ENCODE results near the gene MACROH2A2. TPM values are rescaled to one million over a fixed set of nuclear protein-coding genes. Genes with fewer than 3 reads are reported as not detected.

The MACROH2A2 gene
- total RNA-seq, 2 donors from 2014 or later, result 2.7 to 4.9 TPM

DNA sequence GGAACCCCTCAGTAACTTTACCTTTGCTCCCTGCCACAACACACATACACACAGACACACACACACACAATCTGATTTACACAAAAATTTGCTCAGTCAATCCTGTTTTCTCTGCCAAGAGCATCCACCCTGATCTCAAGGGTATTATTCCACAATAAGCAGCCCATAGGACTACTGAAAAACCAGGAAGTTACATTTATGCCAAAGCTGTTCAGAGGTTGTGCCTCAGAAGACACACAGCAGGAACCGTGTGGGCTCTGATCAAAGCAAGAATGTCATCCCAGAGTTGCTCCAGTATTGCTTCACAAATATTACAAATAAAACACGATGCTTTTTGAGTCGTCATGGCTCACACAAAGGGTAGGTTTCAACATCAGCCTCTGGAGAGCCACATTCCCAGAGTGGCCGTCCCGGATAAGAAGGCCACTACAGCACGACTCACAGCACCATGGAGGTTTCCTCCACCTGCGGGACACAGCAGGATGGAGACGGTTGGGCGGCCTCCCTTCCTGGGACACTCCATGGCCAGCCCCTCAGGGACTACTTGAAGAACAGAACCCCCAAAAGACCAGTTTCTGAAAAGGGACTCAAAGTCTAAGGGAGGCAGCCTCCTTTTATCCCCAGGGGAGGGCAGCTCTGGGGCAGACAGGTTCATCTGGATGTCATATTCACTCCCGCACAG lies 78.4 kb downstream of the MACROH2A2 start:
- ATAC-seq (no peak), DNase-seq (no peak)
- no peaks in the 10 kb centered on the region for H3K9me3 ChIP-seq (ENCODE audit: control insufficient read depth, low read length, poor library complexity, severe bottlenecking)
- no peak overlapping the region for H3K4me3 Mint-ChIP-seq
- no peak overlapping the region for H3K27ac Mint-ChIP-seq
- H3K4me1 Mint-ChIP-seq, result peaks cover 9% of the 10 kb centered on the region
- no peaks in the 10 kb centered on the region for H3K27me3 Mint-ChIP-seq
- H3K36me3 Mint-ChIP-seq (ENCODE audit: low read depth), result peaks cover 2% of the 10 kb centered on the region

GRCh38 chr10:70131560-70131937 lies 78.9 kb downstream of the MACROH2A2 start:
- H3K4me1 Mint-ChIP-seq, result peaks cover 9% of the 10 kb centered on the region
- peak overlapping the region; percentile 90 for H3K4me3 Mint-ChIP-seq
- H3K27me3 Mint-ChIP-seq, result no peaks in the 10 kb centered on the region
- no peak overlapping the region for H3K27ac Mint-ChIP-seq
- peaks cover 2% of the 10 kb centered on the region for H3K36me3 Mint-ChIP-seq (ENCODE audit: low read depth)
- no peak for DNase-seq
- ATAC-seq, result no peak
- H3K9me3 ChIP-seq (ENCODE audit: control insufficient read depth, low read length, poor library complexity, severe bottlenecking), result no peaks in the 10 kb centered on the region

DNA sequence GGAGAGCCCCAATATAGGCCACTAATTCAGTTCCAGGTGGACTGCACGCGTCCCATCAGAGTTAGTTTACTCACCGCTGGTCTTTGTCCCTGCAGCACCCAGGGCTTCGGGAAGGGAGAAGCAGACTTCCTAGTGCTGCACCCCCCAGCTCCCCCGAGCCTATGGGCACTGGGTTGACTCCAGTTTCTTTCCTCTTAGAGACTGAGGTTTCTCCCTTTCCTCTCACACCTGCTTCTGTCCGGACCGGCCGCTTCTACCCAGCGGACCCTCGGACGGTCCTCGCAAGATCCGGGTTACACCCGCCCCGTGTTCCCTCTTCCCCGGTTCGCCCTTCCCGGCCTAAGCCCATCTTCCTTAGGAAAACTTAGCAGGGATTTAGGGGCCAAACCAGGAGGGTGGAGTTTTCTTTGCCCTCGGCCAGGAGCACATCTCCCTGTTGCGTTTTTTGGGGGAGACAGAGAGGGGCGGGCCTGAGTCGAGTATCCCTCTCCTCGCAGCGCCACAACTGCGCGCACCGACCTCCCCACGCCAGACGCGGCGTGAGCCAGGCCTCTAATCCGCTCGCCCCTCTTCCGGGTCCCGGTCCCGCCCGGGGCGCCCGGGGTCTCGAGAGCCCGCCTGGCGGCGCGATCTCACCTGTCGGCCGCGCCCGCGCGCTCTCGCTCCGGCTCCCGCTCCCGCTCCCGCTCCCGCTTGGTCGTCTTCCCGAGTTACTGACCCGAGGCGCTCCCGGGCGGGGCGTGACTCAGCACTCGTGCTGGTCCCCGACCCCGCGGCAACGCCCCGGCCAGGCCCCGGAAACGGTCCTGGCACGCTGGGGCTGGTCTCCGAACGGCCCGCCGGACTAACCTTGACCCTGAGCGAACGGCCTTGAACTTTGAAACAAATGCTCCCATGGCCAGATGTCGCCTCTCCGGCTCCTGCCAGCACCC lies 79.7 kb downstream of the MACROH2A2 start, which contains the start of gene AIFM2:
Gene AIFM2, minus strand, starts transcription at position 728 of the 932 bp plus-strand sequence. CDS start 8,741 bp downstream, outside the sequence.
- peaks cover 9% of the 10 kb centered on the region for H3K4me1 Mint-ChIP-seq
- peak in 2 of 3 donors; percentile 15 to 23 for DNase-seq
- no peaks in the 10 kb centered on the region for H3K9me3 ChIP-seq (ENCODE audit: control insufficient read depth, low read length, poor library complexity, severe bottlenecking)
- peak within 1 kb of the TSS; percentile 90 for H3K4me3 Mint-ChIP-seq
- H3K27me3 Mint-ChIP-seq, result no peaks in the 10 kb centered on the region
- peak; percentile 72 for ATAC-seq
- peaks cover 5% of the 10 kb centered on the region for H3K36me3 Mint-ChIP-seq (ENCODE audit: low read depth)
- peak within 1 kb of the TSS; percentile 86 for H3K27ac Mint-ChIP-seq

- Mint-ChIP-seq H3K4me1 (peaks cover 9% of the 10 kb centered on the region), H3K27ac (no peak overlapping the region), H3K4me3 (no peak overlapping the region), H3K36me3 (ENCODE audit: low read depth) (peaks cover 5% of the 10 kb centered on the region), H3K27me3 (no peaks in the 10 kb centered on the region)
- ATAC-seq (no peak), DNase-seq (no peak)
- no peaks in the 10 kb centered on the region for H3K9me3 ChIP-seq (ENCODE audit: control insufficient read depth, low read length, poor library complexity, severe bottlenecking)
Measured at GRCh38 chr10:70135046-70135445, 82.4 kb downstream of the MACROH2A2 start.

DNA sequence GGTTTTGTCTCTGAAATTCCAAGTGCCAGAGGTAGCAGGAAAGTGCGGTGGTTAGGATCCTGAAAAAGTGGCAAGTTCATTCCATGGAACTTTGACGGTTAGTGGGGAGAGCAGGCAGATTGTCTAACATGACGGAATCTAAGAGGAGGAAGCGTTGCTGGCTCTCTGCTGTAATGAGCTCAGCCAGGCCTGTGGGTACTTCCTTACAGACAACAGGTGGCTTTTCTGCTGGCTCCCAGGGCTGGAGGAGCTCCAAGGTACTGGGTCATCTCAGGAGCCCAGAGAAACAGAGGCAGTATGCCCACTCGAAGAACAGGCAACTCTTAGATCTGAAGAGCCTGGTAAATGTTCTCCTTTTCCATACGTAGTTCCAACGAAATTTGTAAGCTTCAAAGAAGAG lies 83.0 kb downstream of the MACROH2A2 start:
- no peak for DNase-seq
- ATAC-seq, result no peak
- peaks cover 5% of the 10 kb centered on the region for H3K36me3 Mint-ChIP-seq (ENCODE audit: low read depth)
- H3K9me3 ChIP-seq (ENCODE audit: control insufficient read depth, low read length, poor library complexity, severe bottlenecking), result no peaks in the 10 kb centered on the region
- H3K4me1 Mint-ChIP-seq, result peaks cover 6% of the 10 kb centered on the region
- H3K4me3 Mint-ChIP-seq, result no peak overlapping the region
- no peak overlapping the region for H3K27ac Mint-ChIP-seq
- H3K27me3 Mint-ChIP-seq, result no peaks in the 10 kb centered on the region

GRCh38 chr10:70137135-70137534 lies 84.5 kb downstream of the MACROH2A2 start:
- no peaks in the 10 kb centered on the region for H3K9me3 ChIP-seq (ENCODE audit: control insufficient read depth, low read length, poor library complexity, severe bottlenecking)
- Mint-ChIP-seq H3K27me3 (no peaks in the 10 kb centered on the region), H3K27ac (peak overlapping the region; percentile 74), H3K4me3 (no peak overlapping the region), H3K36me3 (ENCODE audit: low read depth) (peaks cover 5% of the 10 kb centered on the region), H3K4me1 (peaks cover 5% of the 10 kb centered on the region)
- DNase-seq (no peak), ATAC-seq (no peak)

DNA sequence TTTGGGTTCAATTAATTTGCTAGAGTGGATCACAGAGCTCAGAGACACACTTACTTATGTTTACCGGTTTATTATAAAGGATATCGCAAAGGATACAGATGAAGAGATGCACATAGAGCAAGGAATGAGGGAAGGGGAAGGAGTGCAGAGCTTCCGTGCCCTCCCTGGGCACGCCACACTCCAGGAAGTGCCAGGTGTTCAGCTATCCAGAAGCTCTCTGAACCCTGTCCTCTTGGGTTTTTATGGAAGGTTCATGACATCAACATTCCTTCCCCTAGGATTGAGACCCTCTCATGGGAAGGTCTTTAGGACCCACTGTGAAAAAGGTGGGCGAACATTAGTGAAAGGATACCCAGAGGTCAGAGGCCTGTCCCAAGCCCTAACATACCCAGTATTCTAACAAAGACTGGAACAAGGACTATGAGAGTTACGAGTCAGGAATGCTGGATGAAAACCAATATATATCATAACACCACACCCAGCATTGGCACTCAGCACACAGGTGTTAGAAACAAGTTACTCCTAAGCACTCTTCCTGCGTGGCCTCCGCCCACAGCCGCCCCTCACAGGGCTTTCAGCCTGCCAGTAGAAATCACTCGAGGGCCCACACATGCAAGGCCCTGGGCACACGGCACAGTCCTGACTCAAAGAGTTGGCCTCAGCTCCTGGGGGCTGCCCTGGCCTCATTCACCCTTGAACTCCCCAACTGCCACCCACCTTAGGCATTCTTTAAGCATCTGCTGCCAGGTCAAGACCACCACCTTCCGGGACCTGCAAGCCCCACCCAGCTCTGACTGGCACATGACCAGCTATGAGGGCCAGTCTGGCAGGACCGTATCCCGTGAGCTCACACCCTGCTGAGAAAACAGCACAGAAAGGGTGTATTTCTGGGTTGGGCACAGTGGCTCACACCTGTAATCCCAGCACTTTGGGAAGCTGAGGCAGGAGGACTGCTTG lies 85.6 kb downstream of the MACROH2A2 start:
- peaks cover 7% of the 10 kb centered on the region for H3K4me1 Mint-ChIP-seq
- no peaks in the 10 kb centered on the region for H3K9me3 ChIP-seq (ENCODE audit: control insufficient read depth, low read length, poor library complexity, severe bottlenecking)
- no peak overlapping the region for H3K4me3 Mint-ChIP-seq
- peaks cover 5% of the 10 kb centered on the region for H3K36me3 Mint-ChIP-seq (ENCODE audit: low read depth)
- H3K27me3 Mint-ChIP-seq, result no peaks in the 10 kb centered on the region
- H3K27ac Mint-ChIP-seq, result no peak overlapping the region
- ATAC-seq, result no peak
- DNase-seq, result no peak

GRCh38 chr10:70139151-70139996 lies 86.7 kb downstream of the MACROH2A2 start:
- Mint-ChIP-seq H3K36me3 (ENCODE audit: low read depth) (peaks cover 5% of the 10 kb centered on the region), H3K27ac (peak overlapping the region; percentile 24), H3K27me3 (no peaks in the 10 kb centered on the region), H3K4me1 (peaks cover 15% of the 10 kb centered on the region), H3K4me3 (no peak overlapping the region)
- no peaks in the 10 kb centered on the region for H3K9me3 ChIP-seq (ENCODE audit: control insufficient read depth, low read length, poor library complexity, severe bottlenecking)
- DNase-seq (no peak), ATAC-seq (no peak)

DNA sequence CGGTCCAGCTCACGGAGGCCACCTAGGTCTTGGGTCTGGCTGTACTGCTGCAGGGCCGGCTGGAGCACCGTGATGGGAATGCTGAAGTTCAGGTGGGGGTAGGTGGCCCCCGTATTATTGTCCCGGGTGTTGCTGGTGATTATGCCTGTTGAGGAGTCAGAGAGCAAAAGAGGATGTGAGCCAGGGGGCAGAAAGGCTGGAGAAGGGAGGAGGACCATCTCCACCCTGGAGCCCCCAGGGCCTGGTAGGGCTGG lies 87.3 kb downstream of the MACROH2A2 start:
- Mint-ChIP-seq H3K4me1 (peaks cover 18% of the 10 kb centered on the region), H3K4me3 (no peak overlapping the region), H3K36me3 (ENCODE audit: low read depth) (peaks cover 5% of the 10 kb centered on the region), H3K27ac (peak overlapping the region; percentile 24), H3K27me3 (no peaks in the 10 kb centered on the region)
- no peak for ATAC-seq
- H3K9me3 ChIP-seq (ENCODE audit: control insufficient read depth, low read length, poor library complexity, severe bottlenecking), result no peaks in the 10 kb centered on the region
- DNase-seq, result no peak

- Mint-ChIP-seq H3K27ac (no peak overlapping the region), H3K4me1 (peaks cover 21% of the 10 kb centered on the region), H3K27me3 (no peaks in the 10 kb centered on the region), H3K4me3 (no peak overlapping the region), H3K36me3 (ENCODE audit: low read depth) (peaks cover 3% of the 10 kb centered on the region)
- DNase-seq (no peak), ATAC-seq (no peak)
- no peaks in the 10 kb centered on the region for H3K9me3 ChIP-seq (ENCODE audit: control insufficient read depth, low read length, poor library complexity, severe bottlenecking)
Measured at GRCh38 chr10:70140297-70140696, 87.7 kb downstream of the MACROH2A2 start.

GRCh38 chr10:70142555-70142954 lies 89.9 kb downstream of the MACROH2A2 start:
- ATAC-seq, result no peak

GRCh38 chr10:70144372-70145110 lies 91.9 kb downstream of the MACROH2A2 start:
- no peaks in the 10 kb centered on the region for H3K27me3 Mint-ChIP-seq
- ATAC-seq, result no peak
- H3K4me1 Mint-ChIP-seq, result peaks cover 28% of the 10 kb centered on the region
- H3K9me3 ChIP-seq (ENCODE audit: control insufficient read depth, low read length, poor library complexity, severe bottlenecking), result no peaks in the 10 kb centered on the region
- H3K36me3 Mint-ChIP-seq (ENCODE audit: low read depth), result no peaks in the 10 kb centered on the region
- H3K4me3 Mint-ChIP-seq, result peak overlapping the region; percentile 91
- H3K27ac Mint-ChIP-seq, result peak overlapping the region; percentile 90
- no peak for DNase-seq

More at GRCh38 chr10:70142555-70142954, 89.9 kb downstream of the MACROH2A2 start:
- no peak for DNase-seq
- H3K36me3 Mint-ChIP-seq (ENCODE audit: low read depth), result no peaks in the 10 kb centered on the region
- peaks cover 28% of the 10 kb centered on the region for H3K4me1 Mint-ChIP-seq
- no peaks in the 10 kb centered on the region for H3K9me3 ChIP-seq (ENCODE audit: control insufficient read depth, low read length, poor library complexity, severe bottlenecking)
- H3K27me3 Mint-ChIP-seq, result no peaks in the 10 kb centered on the region
- H3K27ac Mint-ChIP-seq, result peak overlapping the region; percentile 51
- no peak overlapping the region for H3K4me3 Mint-ChIP-seq

Measured in T-helper 17 cell (primary cell).